Measurements from ENCODE around the gene SMIM28.

DNA sequence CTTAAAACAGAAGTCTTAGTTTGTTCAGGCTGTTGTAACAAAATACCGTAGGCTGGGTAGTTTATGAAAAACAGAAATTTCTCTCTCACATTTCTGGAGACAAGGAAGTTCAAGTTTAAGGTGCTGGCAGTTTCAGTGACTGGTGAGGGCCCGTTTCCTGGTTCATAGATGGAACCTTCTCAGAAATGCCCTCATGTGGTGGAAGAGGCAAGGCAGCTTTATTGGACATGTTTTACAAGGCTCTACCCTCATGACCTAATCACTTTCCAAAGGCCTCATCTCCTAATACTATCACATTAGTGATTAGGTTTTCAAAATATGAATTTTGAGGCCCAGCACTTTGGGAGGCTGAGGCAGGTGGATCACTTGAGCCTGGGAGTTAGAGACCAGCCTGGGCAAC is 28.7 kb downstream of the SMIM28 start:
- TF ChIP-seq CTCF (conservative IDR thresholded peaks at IDR 0.05 in 1 of 2, IDR thresholded peaks at IDR 0.05 in 1 of 2; ENCODE audit: low read depth in 1 of 2, low read length in 2 of 2) (no peak), EZH2 (IDR thresholded peaks at IDR 0.05; ENCODE audit: low read length, missing control alignments) (no peak)

Measured in fibroblast of lung (primary cell).